DOHH2 (cell line): Measurements from ENCODE around the gene SLC39A9.

Experiments
- H3F3A ChIP-seq: fragments of 200-600 bp; sonication (generic), shearing (Covaris generic); 2 replicates; pipeline ENCODE4 v1.6.0; 2016; ENCODE audit warnings: antibody characterized with exemption, mild to moderate bottlenecking; ENCODE audit not compliant: control insufficient read depth, insufficient read depth
- H3K27ac ChIP-seq: fragments of 200-600 bp; sonication (generic); 2 replicates; pipeline ENCODE4 v1.5.1; 2014; ENCODE audit warnings: low read depth, mild to moderate bottlenecking, low read length, moderate library complexity
- H3K27me3 ChIP-seq: fragments of 200-600 bp; sonication (generic); 2 replicates; pipeline ENCODE4 v1.6.1; 2014; ENCODE audit warnings: mild to moderate bottlenecking, low read length, mixed read lengths; ENCODE audit not compliant: control insufficient read depth
- H3K36me3 ChIP-seq: fragments of 200-600 bp; sonication (generic); 2 replicates; pipeline ENCODE4 v1.6.1; 2014; ENCODE audit warnings: mild to moderate bottlenecking, low read length, moderate library complexity, mixed read lengths; ENCODE audit not compliant: control insufficient read depth
- H3K4me1 ChIP-seq: fragments of 200-600 bp; sonication (generic); 2 replicates; pipeline ENCODE4 v1.6.1; 2014; ENCODE audit warnings: mild to moderate bottlenecking, low read length, mixed read lengths; ENCODE audit not compliant: control insufficient read depth
- H3K4me2 ChIP-seq: fragments of 200-600 bp; sonication (generic); 2 replicates; pipeline ENCODE4 v1.6.0; 2014; ENCODE audit warnings: mild to moderate bottlenecking, low read length, moderate library complexity
- H3K4me3 ChIP-seq: fragments of 200-600 bp; sonication (generic); 2 replicates; pipeline ENCODE4 v1.5.1; 2014; ENCODE audit warnings: mild to moderate bottlenecking, low read length, mixed read lengths
- H3K79me2 ChIP-seq: fragments of 200-600 bp; sonication (generic); 2 replicates; pipeline ENCODE4 v1.6.1; 2014; ENCODE audit warnings: mild to moderate bottlenecking, low read length, mixed read lengths; ENCODE audit not compliant: control insufficient read depth
- H3K9me2 ChIP-seq: fragments of 200-600 bp; sonication (generic); replicated peaks from 2 replicates; pipeline ENCODE4 v1.6.1; 2014; ENCODE audit warnings: mild to moderate bottlenecking, low read length, mixed read lengths; ENCODE audit not compliant: control insufficient read depth
- H3K9me3 ChIP-seq: fragments of 200-600 bp; sonication (generic); 2 replicates; pipeline ENCODE4 v1.6.1; 2014; ENCODE audit warnings: antibody characterized with exemption, low read length, mixed read lengths; ENCODE audit not compliant: control insufficient read depth, insufficient read depth
- H4K20me1 ChIP-seq: fragments of 200-600 bp; sonication (generic); 2 replicates; pipeline ENCODE4 v1.6.0; 2014; ENCODE audit warnings: low read depth, mild to moderate bottlenecking, antibody characterized with exemption, low read length, moderate library complexity; ENCODE audit not compliant: control insufficient read depth, insufficient read depth
- EZH2phosphoT487 ChIP-seq: fragments of 200-600 bp; sonication (generic); IDR thresholded peaks from 2 replicates; pipeline ENCODE4 v1.6.1; 2017; ENCODE audit warnings: borderline replicate concordance, mild to moderate bottlenecking, antibody characterized with exemption, low read length, moderate library complexity, mixed read lengths
- TF ChIP-seq, protein P1 (sequence below): fragments of 200-600 bp; sonication (generic); IDR thresholded peaks from one replicate; pipeline ENCODE4 v1.5.1; 2014; ENCODE audit warnings: antibody characterized with exemption, mild to moderate bottlenecking, low read depth, low read length; ENCODE audit not compliant: poor library complexity, severe bottlenecking

SLC39A9 gene

DNA sequence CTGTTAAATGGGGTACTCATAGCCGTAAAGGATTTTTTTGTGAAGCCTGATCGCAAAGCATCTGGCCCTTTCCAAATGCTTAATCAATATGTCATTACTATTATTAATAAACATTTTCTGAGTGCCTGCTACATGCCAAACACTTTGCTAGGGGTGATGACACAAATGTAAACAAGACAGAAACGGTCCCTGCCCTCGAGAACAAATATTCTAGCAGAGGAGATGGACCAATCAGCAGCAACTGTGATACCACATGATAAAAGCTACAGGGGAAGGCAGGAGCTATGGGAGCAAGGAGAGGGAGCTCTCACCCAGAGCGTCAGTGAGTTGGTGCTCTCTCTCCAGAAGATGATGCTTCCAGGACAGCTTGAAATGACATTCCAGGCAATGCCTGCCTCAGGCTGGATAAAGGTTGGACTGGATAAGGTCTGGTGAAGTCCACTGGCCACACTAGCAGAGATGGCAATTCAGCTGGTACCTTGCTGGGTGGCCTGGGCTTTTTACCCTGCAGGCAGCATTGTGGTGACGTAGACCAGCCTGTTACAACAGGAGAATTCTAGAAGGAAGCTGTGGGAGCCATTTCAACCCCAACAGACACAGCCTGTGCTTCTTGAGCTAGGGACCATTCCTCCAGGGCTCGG lies 41.5 kb upstream of the SLC39A9 start:
- Histone ChIP-seq H3K79me2 (no peaks in the 10 kb centered on the region), H3K9me2 (no peaks in the 10 kb centered on the region), H3K4me2 (no peak overlapping the region), H3K4me1 (peaks cover 18% of the 10 kb centered on the region), H3K4me3 (no peak overlapping the region), H3F3A (peaks cover 2% of the 10 kb centered on the region; the same call in 1 of the 2 replicates), H3K27ac (no peak overlapping the region), H4K20me1 (no peaks in the 10 kb centered on the region), H3K27me3 (peaks cover 12% of the 10 kb centered on the region; the same call in 1 of the 2 replicates), H3K36me3 (no peaks in the 10 kb centered on the region), H3K9me3 (no peaks in the 10 kb centered on the region)
- no peak for TF ChIP-seq EZH2phosphoT487
- TF ChIP-seq, protein P1, sequence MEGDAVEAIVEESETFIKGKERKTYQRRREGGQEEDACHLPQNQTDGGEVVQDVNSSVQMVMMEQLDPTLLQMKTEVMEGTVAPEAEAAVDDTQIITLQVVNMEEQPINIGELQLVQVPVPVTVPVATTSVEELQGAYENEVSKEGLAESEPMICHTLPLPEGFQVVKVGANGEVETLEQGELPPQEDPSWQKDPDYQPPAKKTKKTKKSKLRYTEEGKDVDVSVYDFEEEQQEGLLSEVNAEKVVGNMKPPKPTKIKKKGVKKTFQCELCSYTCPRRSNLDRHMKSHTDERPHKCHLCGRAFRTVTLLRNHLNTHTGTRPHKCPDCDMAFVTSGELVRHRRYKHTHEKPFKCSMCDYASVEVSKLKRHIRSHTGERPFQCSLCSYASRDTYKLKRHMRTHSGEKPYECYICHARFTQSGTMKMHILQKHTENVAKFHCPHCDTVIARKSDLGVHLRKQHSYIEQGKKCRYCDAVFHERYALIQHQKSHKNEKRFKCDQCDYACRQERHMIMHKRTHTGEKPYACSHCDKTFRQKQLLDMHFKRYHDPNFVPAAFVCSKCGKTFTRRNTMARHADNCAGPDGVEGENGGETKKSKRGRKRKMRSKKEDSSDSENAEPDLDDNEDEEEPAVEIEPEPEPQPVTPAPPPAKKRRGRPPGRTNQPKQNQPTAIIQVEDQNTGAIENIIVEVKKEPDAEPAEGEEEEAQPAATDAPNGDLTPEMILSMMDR = no peak

DNA sequence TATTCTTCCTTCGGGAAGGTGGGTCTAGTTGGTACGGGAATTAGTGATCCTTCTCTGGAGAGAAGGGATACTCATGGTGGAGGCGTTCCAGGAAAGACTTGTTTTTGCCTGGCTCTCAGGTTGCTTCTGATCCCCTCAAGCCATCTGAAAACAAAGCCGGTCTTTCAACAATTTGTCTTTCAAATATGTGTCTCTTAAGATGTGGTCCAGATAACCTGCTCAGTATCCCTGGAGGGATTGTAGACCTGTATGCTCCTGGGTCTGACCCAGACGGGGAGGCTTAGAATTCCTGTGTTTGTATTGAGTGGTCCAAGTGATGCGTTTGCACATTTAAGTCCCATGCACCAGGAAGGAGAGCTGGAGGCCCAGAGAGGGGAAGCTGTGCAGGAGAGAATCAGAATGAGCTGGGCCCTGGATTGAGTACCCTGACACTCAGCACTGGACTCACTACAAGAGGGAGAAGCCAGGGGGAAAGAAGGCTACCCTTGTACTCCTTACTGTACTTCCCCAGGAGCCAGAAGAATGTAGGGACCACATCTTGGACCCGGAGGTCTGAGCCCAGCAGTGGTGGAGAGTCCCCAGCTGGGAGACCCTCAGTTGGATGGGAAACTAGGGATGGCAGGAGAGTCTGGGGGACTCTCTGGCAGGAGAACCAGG lies 40.8 kb upstream of the SLC39A9 start:
- H3K4me3 ChIP-seq = no peak overlapping the region
- no peaks in the 10 kb centered on the region for H4K20me1 ChIP-seq
- H3K36me3 ChIP-seq = no peaks in the 10 kb centered on the region
- no peaks in the 10 kb centered on the region for H3K9me3 ChIP-seq
- no peak for TF ChIP-seq EZH2phosphoT487
- TF ChIP-seq, protein P1 = no peak
- peaks cover 18% of the 10 kb centered on the region for H3K4me1 ChIP-seq
- H3K9me2 ChIP-seq = no peaks in the 10 kb centered on the region
- no peak overlapping the region for H3K4me2 ChIP-seq
- no peaks in the 10 kb centered on the region for H3K79me2 ChIP-seq
- H3F3A ChIP-seq = peaks cover 2% of the 10 kb centered on the region; the same call in 1 of the 2 replicates
- H3K27ac ChIP-seq = no peak overlapping the region
- H3K27me3 ChIP-seq = peaks cover 12% of the 10 kb centered on the region; the same call in 1 of the 2 replicates

DNA sequence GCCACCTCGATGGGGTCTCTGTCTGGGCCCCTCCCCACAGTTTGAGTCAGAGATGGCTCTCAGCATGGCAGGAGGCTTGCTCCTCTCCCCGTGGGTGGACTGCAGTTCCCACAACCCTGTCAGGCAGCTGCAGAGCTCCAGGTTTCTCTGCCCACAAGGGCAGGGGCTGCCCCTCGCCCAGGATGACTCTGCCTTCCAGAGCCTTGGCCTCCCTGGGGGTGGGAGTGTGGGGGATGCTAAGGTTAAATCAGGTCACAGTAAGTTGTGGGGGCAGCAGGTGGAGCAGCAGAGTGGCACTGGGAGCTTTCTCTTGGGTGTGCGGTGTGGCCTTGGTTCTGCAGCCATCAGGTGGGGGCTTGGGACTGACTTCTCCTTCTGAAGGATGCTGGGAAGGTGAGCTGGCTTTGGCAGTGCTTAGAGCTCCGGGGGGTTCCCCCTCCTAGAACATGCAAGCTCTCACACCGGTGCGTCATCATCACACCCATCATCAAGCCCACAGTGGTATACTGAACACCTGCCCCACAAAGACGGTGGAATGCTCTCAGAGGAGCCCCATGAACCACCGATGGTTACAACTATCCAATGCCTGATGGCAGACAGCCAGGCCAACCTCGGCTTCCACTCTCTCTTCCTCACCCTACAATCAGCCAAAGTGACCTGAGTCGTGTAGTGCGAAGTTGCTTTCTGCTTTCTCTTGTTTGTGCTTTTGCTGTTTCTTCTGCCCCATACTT lies 40.1 kb upstream of the SLC39A9 start:
- Histone ChIP-seq H3F3A (peaks cover 2% of the 10 kb centered on the region; the same call in 1 of the 2 replicates), H3K79me2 (no peaks in the 10 kb centered on the region), H3K27me3 (peaks cover 14% of the 10 kb centered on the region), H3K9me2 (no peaks in the 10 kb centered on the region), H3K4me1 (peaks cover 18% of the 10 kb centered on the region), H3K36me3 (no peaks in the 10 kb centered on the region), H3K4me3 (no peak overlapping the region), H3K27ac (no peak overlapping the region), H3K9me3 (no peaks in the 10 kb centered on the region), H3K4me2 (no peak overlapping the region), H4K20me1 (no peaks in the 10 kb centered on the region)
- no peak for TF ChIP-seq EZH2phosphoT487
- TF ChIP-seq, protein P1 = no peak
